ENCODE measurements around the gene SPAM1. TPM values are rescaled to one million over a fixed set of nuclear protein-coding genes. Genes with fewer than 3 reads are reported as not detected.
A peak's percentile ranks its signal among the peaks of the same experiment; 100 is the strongest.
"Not testable (repeated sequence)": the region's sequence is repeated elsewhere in the genome, so short reads cannot be mapped to it uniquely, and the experiment has no call there.

SPAM1 gene
- total RNA-seq, 2 donors from 2014 or later = 0.62 TPM; not detected in 1

GRCh38 chr7:123883154-123883553 is 41.9 kb upstream of the SPAM1 start:
- no peak overlapping the region for H3K27ac ChIP-seq
- no peaks in the 10 kb centered on the region for H3K36me3 ChIP-seq
- DNase-seq (ENCODE audit: low spot score) = no peak
- no peaks in the 10 kb centered on the region for H3K9me3 ChIP-seq
- H3K27me3 ChIP-seq (replicated peaks; ENCODE audit: insufficient read depth) = no peaks in the 10 kb centered on the region
- intact Hi-C loops (cut with DNase I) = no loop called here
- H3K4me1 ChIP-seq (replicated peaks) = no peaks in the 10 kb centered on the region
- no peak for TF ChIP-seq POLR2A (IDR thresholded peaks at IDR 0.05)
- no peak overlapping the region for H3K4me3 ChIP-seq

GRCh38 chr7:123888192-123888591 is 36.8 kb upstream of the SPAM1 start:
- intact Hi-C loops (cut with DNase I) = no loop called here
- no peak for DNase-seq (ENCODE audit: low spot score)
- no peak overlapping the region for H3K27ac ChIP-seq
- TF ChIP-seq CTCF (IDR thresholded peaks at IDR 0.05) (no peak), POLR2A (IDR thresholded peaks at IDR 0.05) (no peak), POLR2AphosphoS5 (IDR thresholded peaks at IDR 0.05) (no peak)
- no peaks in the 10 kb centered on the region for H3K4me1 ChIP-seq (replicated peaks)
- no peaks in the 10 kb centered on the region for H3K27me3 ChIP-seq (replicated peaks; ENCODE audit: insufficient read depth)
- H3K9me3 ChIP-seq = no peaks in the 10 kb centered on the region
- H3K36me3 ChIP-seq = no peaks in the 10 kb centered on the region
- no peak overlapping the region for H3K4me3 ChIP-seq

GRCh38 chr7:123894753-123895152 is 30.3 kb upstream of the SPAM1 start:
- H3K27me3 ChIP-seq (replicated peaks; ENCODE audit: insufficient read depth); H3K36me3 ChIP-seq; H3K27ac ChIP-seq; H3K4me1 ChIP-seq (replicated peaks); intact Hi-C loops (cut with DNase I); H3K9me3 ChIP-seq; H3K4me3 ChIP-seq; DNase-seq (ENCODE audit: low spot score): not testable (repeated sequence)
- 95% methylated on average over 10 of the region's 10 CpGs for WGBS

GRCh38 chr7:123901101-123901500 is 23.9 kb upstream of the SPAM1 start:
- Histone ChIP-seq H3K27me3 (replicated peaks; ENCODE audit: insufficient read depth) (no peaks in the 10 kb centered on the region), H3K27ac (no peak overlapping the region), H3K4me3 (no peak overlapping the region), H3K36me3 (no peaks in the 10 kb centered on the region), H3K4me1 (replicated peaks) (no peaks in the 10 kb centered on the region), H3K9me3 (no peaks in the 10 kb centered on the region)
- intact Hi-C loops (cut with DNase I) = no loop called here
- WGBS = 16% methylated on average over 1 of the region's 1 CpG
- no peak for DNase-seq (ENCODE audit: low spot score)
- TF ChIP-seq POLR2AphosphoS5 (IDR thresholded peaks at IDR 0.05) (no peak), POLR2A (IDR thresholded peaks at IDR 0.05) (no peak), CTCF (IDR thresholded peaks at IDR 0.05) (no peak)

GRCh38 chr7:123905714-123906113 is 19.3 kb upstream of the SPAM1 start:
- Histone ChIP-seq H3K27ac (no peak overlapping the region), H3K4me1 (replicated peaks) (no peaks in the 10 kb centered on the region), H3K36me3 (no peaks in the 10 kb centered on the region), H3K4me3 (no peak overlapping the region), H3K27me3 (replicated peaks; ENCODE audit: insufficient read depth) (no peaks in the 10 kb centered on the region), H3K9me3 (no peaks in the 10 kb centered on the region)
- intact Hi-C loops (cut with DNase I) = no loop called here
- TF ChIP-seq CTCF (IDR thresholded peaks at IDR 0.05) (no peak), POLR2A (IDR thresholded peaks at IDR 0.05) (no peak), POLR2AphosphoS5 (IDR thresholded peaks at IDR 0.05) (no peak)
- no peak for DNase-seq (ENCODE audit: low spot score)

- peak in 2 of 4 experiments; percentile 11 to 35 for TF ChIP-seq CTCF (IDR thresholded peaks at IDR 0.05)
- TF ChIP-seq POLR2A (IDR thresholded peaks at IDR 0.05) = no peak
- Histone ChIP-seq H3K36me3 (no peaks in the 10 kb centered on the region), H3K4me1 (replicated peaks) (no peaks in the 10 kb centered on the region), H3K9me3 (no peaks in the 10 kb centered on the region), H3K27ac (no peak overlapping the region), H3K27me3 (replicated peaks; ENCODE audit: insufficient read depth) (no peaks in the 10 kb centered on the region), H3K4me3 (no peak overlapping the region)
- WGBS = 14% methylated on average over 2 of the region's 2 CpGs
- intact Hi-C loops (cut with DNase I) = no loop called here
- DNase-seq (ENCODE audit: low spot score) = no peak
These were observed 8.8 kb upstream of the SPAM1 start for GRCh38 chr7:123916240-123916724.

Data from prostate gland (tissue), 2 donors.